K562 (cell line): ENCODE measurements around the gene EIF4EBP2. TPM values are rescaled to one million over a fixed set of nuclear protein-coding genes. Genes with fewer than 3 reads are reported as not detected.

ENCODE experiments used
- ATAC-seq: fragments of 200-7000 bp; cut with Tn5 transposase; 3 replicates; pipeline ENCODE4 v1.9.1; 2020; ENCODE audit warnings: moderate library complexity
- BruUV-seq: library from RNA; stranded (reverse); fragments of 400-500 nt; replicated peaks from 2 replicates; lab custom pipeline; 2021; lab: Mats Ljungman, UMichigan
- CTCF ChIA-PET: fragments of 300-600 bp; formaldehyde crosslinking; extraction: SDS; loops from one replicate; lab custom pipeline; 2021; ENCODE audit warnings: low intra/inter-chr PET ratio; lab: Yijun Ruan, JAX
- POLR2A ChIA-PET: fragments of 300-600, 350-650 bp; sonication (Branson Sonifier 250); formaldehyde crosslinking; extraction: SDS; loops from one replicate; lab custom pipeline; 2021; ENCODE audit warnings: antibody characterized with exemption, inconsistent platforms; lab: Yijun Ruan, JAX
- DNase-seq, 4 experiments: peaks; one replicate each; pipeline versions ENCODE4 v3.0.0 to v3.0.0-alpha.2; 2011 to 2018; ENCODE audit warnings: low spot score in 3 of 4, mixed read lengths in 3 of 4; ENCODE audit errors: extremely low read depth in 1 of 4
- FAIRE-seq: peaks from 2 replicates; lab custom pipeline; 2011; peaks lifted over from hg19 to GRCh38; lab: Jason Lieb, UNC
- H2AFZ ChIP-seq: 2 replicates; pipeline ENCODE4 v1.6.0; 2011; ENCODE audit warnings: low read depth, low read length, control low read depth, inconsistent platforms
- H3K27ac ChIP-seq: fragments of 200-600 bp; 3 replicates; pipeline ENCODE4 v1.8.0; 2011; ENCODE audit warnings: low read depth, mild to moderate bottlenecking, control low read depth, inconsistent platforms, low read length, moderate library complexity, mixed read lengths; ENCODE audit errors: extremely low read depth
- H3K27me3 ChIP-seq, 2 experiments: fragments of 300-600 bp in 1 of 2; 2 replicates in 1 of 2; 3 replicates in 1 of 2; pipeline versions ENCODE4 v1.6.0 to v1.8.0; 2011; ENCODE audit warnings: inconsistent platforms in 2 of 2, low read length in 2 of 2, mild to moderate bottlenecking in 1 of 2, mixed read lengths in 1 of 2, moderate library complexity in 1 of 2; ENCODE audit not compliant: control insufficient read depth in 2 of 2, insufficient read depth in 2 of 2
- H3K36me3 ChIP-seq: fragments of 300-600 bp; 3 replicates; pipeline ENCODE4 v1.8.0; 2011; ENCODE audit warnings: mild to moderate bottlenecking, low read length, inconsistent platforms; ENCODE audit not compliant: control insufficient read depth, insufficient read depth
- H3K4me1 ChIP-seq, 2 experiments: fragments of 200-600 bp in 1 of 2; replicated peaks in 1 of 2; 2 replicates in 1 of 2; 3 replicates in 1 of 2; pipeline versions ENCODE4 v1.5.1 to v1.8.0; 2011; ENCODE audit warnings: inconsistent platforms in 2 of 2, low read length in 2 of 2, mild to moderate bottlenecking in 1 of 2, mixed read lengths in 1 of 2, moderate library complexity in 1 of 2; ENCODE audit not compliant: control insufficient read depth in 2 of 2, insufficient read depth in 2 of 2
- H3K4me2 ChIP-seq: 2 replicates; pipeline ENCODE4 v1.6.1; 2011; ENCODE audit warnings: low read length, control low read depth, inconsistent platforms, mixed read lengths; ENCODE audit not compliant: insufficient read depth
- H3K4me3 ChIP-seq: fragments of 200-600 bp; sonication (generic), shearing (Covaris generic); 2 replicates; pipeline ENCODE4 v1.5.1; 2016; ENCODE audit warnings: control low read depth, inconsistent platforms
- H3K79me2 ChIP-seq: fragments of 200-600 bp; 3 replicates; pipeline ENCODE4 v1.8.0; 2011; ENCODE audit warnings: low read length, inconsistent platforms; ENCODE audit not compliant: control insufficient read depth, insufficient read depth
- H3K9ac ChIP-seq, 2 experiments: 2 replicates each; pipeline versions ENCODE4 v1.6.0 to v1.6.1; 2011; ENCODE audit warnings: low read depth in 2 of 2, low read length in 2 of 2, control low read depth in 1 of 2, inconsistent platforms in 1 of 2, mild to moderate bottlenecking in 1 of 2, mixed read lengths in 1 of 2; ENCODE audit not compliant: insufficient read depth in 1 of 2
- H3K9me1 ChIP-seq: one replicate; pipeline ENCODE4 v1.6.0; 2011; ENCODE audit warnings: inconsistent platforms, mild to moderate bottlenecking, low read length, moderate library complexity; ENCODE audit not compliant: control insufficient read depth, insufficient read depth
- H3K9me3 ChIP-seq: replicated peaks from 2 replicates; pipeline ENCODE4 v1.5.1; 2011; ENCODE audit warnings: low read depth, low read length, inconsistent platforms; ENCODE audit not compliant: control insufficient read depth, insufficient read depth
- H4K20me1 ChIP-seq: replicated peaks from 2 replicates; pipeline ENCODE4 v1.6.1; 2011; ENCODE audit warnings: low read length, inconsistent platforms, mixed read lengths; ENCODE audit not compliant: control insufficient read depth, insufficient read depth
- ARID1B ChIP-seq: fragments of 450-650 bp; IDR thresholded peaks from 2 replicates; pipeline ENCODE4 v1.6.1; 2016; ENCODE audit warnings: antibody characterized with exemption, mild to moderate bottlenecking, inconsistent platforms
- ATF7 ChIP-seq: fragments of 450-650 bp; IDR thresholded peaks from 2 replicates; pipeline ENCODE4 v1.7.1; 2014; ENCODE audit warnings: mild to moderate bottlenecking, moderate library complexity
- C11orf30 ChIP-seq: fragments of 450-650 bp; IDR thresholded peaks from 2 replicates; pipeline ENCODE4 v1.6.1; 2016; ENCODE audit warnings: low read depth, mild to moderate bottlenecking
- GABPA ChIP-seq: fragments of 200-800 bp; sonication (Bioruptor generic); conservative IDR thresholded peaks from 2 replicates; pipeline ENCODE4 v1.6.1; 2016; ENCODE audit warnings: low read depth, missing genetic modification characterization, missing compliant biosample characterization
- ID3 ChIP-seq, 2 experiments: fragments of 250-450 bp in 1 of 2; fragments of 450-650 bp in 1 of 2; sonication (Bioruptor Pico) in 1 of 2; IDR thresholded peaks; 2 replicates each; pipeline versions ENCODE4 v1.6.1 to v1.8.0; 2016 to 2021; ENCODE audit warnings: mild to moderate bottlenecking in 2 of 2, moderate library complexity in 2 of 2, missing compliant biosample characterization in 1 of 2, missing genetic modification characterization in 1 of 2
- MAFG ChIP-seq: fragments of 450-650 bp; conservative IDR thresholded peaks from 2 replicates; pipeline ENCODE4 v1.6.1; 2016; ENCODE audit warnings: missing genetic modification characterization, missing compliant biosample characterization
- NFE2 ChIP-seq: IDR thresholded peaks from 2 replicates; pipeline ENCODE4 v1.6.1; 2014; ENCODE audit warnings: antibody characterized with exemption, low read depth
- SPI1 ChIP-seq: IDR thresholded peaks from 2 replicates; pipeline ENCODE4 v1.6.1; 2011; ENCODE audit warnings: low read depth, low read length, control low read depth, borderline replicate concordance
- ZNF354B ChIP-seq: fragments of 250-450 bp; sonication (Bioruptor Pico); IDR thresholded peaks from 2 replicates; pipeline ENCODE4 v1.4.0; 2020
- WGBS: fragments of 100-300 bp; shearing (Covaris generic); methylation state at CpG from one replicate; pipeline ENCODE4 v1.1.6; 2016; ENCODE audit warnings: low coverage, mixed read lengths; ENCODE audit not compliant: insufficient coverage; ENCODE audit errors: missing lambda C conversion rate; 5-methylcytosine and 5-hydroxymethylcytosine counted together
- in situ Hi-C: fragments of 300-500 bp; cut with MboI; formaldehyde crosslinking; loops from 4 replicates; pipeline ENCODE4 v1.15.0; 2018; ENCODE audit warnings: inconsistent platforms, mixed read lengths
- intact Hi-C: fragments of 100-400 bp; cut with micrococcal nuclease; formaldehyde crosslinking; loops from 2 replicates; pipeline ENCODE4 v1.14.2; 2022
- polyA plus RNA-seq, 8 experiments: library from polyadenylated mRNA; depleted of rRNA in 4 of 8; stranded (reverse) in 5 of 8; unstranded in 3 of 8; fragments of >200 nt; fragmentation: Nextera tagmentation in 2 of 8; fragmentation: Illumina TruSeq in 1 of 8; extraction: Ambion mirVana in 2 of 8; extraction: Trizol in 1 of 8; gene quantifications; 2 replicates each; pipeline versions ENCODE4 v1.2.1 to v1.2.3, GENCODE V29; 2011 to 2014; ENCODE audit warnings: inconsistent platforms in 1 of 8, missing spikeins in 1 of 8
- total RNA-seq, 7 experiments: library from RNA; depleted of rRNA in 6 of 7; stranded (reverse); fragments of >200 nt in 6 of 7; fragmentation: Illumina TruSeq in 2 of 7; extraction: Trizol in 2 of 7; gene quantifications; 2 replicates each; pipeline versions ENCODE4 v1.2.1 to v1.2.3, GENCODE V29; 2011 to 2021; ENCODE audit warnings: low replicate concordance in 1 of 7

EIF4EBP2 gene
- total and polyA plus RNA-seq, 9 of the 15 experiments (the other 6 are each of a cell fraction or from before 2014, with no cell fraction given) = 16.1 to 67.5 (median 38.3) TPM

GRCh38 chr10:70391654-70392053, 12.3 kb upstream of the EIF4EBP2 start:
- TF ChIP-seq C11orf30 (peak; percentile 39; the same call in 1 of the 2 replicates), SPI1 (peak; percentile 58; the same call in 1 of the 2 replicates), MAFG (tag) (peak; percentile 46), ATF7 (peak; percentile 32; the same call in 1 of the 2 replicates), ZNF354B (no peak), NFE2 (peak; percentile 36; the same call in 1 of the 2 replicates), ARID1B (peak; percentile 36; the same call in 1 of the 2 replicates), GABPA (tag) (no peak), ID3 (CRISPR knock-in tag; IDR thresholded peaks at IDR 0.05) (no peak), ID3 (tag; IDR thresholded peaks at IDR 0.05) (peak; percentile 87)
- H2AFZ ChIP-seq = no peak overlapping the region
- H3K79me2 ChIP-seq = no peaks in the 10 kb centered on the region
- 6% methylated on average over 4 of the region's 4 CpGs for WGBS
- DNase-seq (no peak), ATAC-seq (no peak), FAIRE-seq (no peak)
- no peaks in the 10 kb centered on the region for H3K9me1 ChIP-seq
- no TSS peak for BruUV-seq
- no peak overlapping the region for H3K4me3 ChIP-seq
- no peaks in the 10 kb centered on the region for H3K27me3 ChIP-seq
- no peak overlapping the region; the same call in 1 of the 2 replicates for H3K4me2 ChIP-seq
- H3K27ac ChIP-seq = no peak overlapping the region
- in situ Hi-C loops = no loop called here
- H3K4me1 ChIP-seq = peaks cover 3 to 7% of the 10 kb centered on the region in 2 experiments; a peak in 2 of 5 replicates
- no peaks in the 10 kb centered on the region for H3K36me3 ChIP-seq
- no peaks in the 10 kb centered on the region for H3K9me3 ChIP-seq
- ChIA-PET POLR2A (no interaction called here), CTCF (no interaction called here)
- no peaks in the 10 kb centered on the region for H4K20me1 ChIP-seq
- intact Hi-C loops = no loop called here
- no peak overlapping the region for H3K9ac ChIP-seq
